ENCODE results near the gene HRAS. TPM values are rescaled to one million over a fixed set of nuclear protein-coding genes. Genes with fewer than 3 reads are reported as not detected.
A peak's percentile ranks its signal among the peaks of the same experiment; 100 is the strongest.

The HRAS gene
- total and polyA plus RNA-seq, 2 of the 13 experiments (the other 11 are each of a cell fraction or from before 2014, with no cell fraction given): 32.9 to 50.0 TPM

- TF ChIP-seq TFE3 (CRISPR knock-in tag; IDR thresholded peaks at IDR 0.05): peak; percentile 82
- no peak for TF ChIP-seq PCBP2 (optimal IDR thresholded peaks at IDR 0.05; ENCODE audit: low read depth, low read length, poor library complexity, severe bottlenecking)
- TF ChIP-seq FOXJ3 (CRISPR knock-in tag; IDR thresholded peaks at IDR 0.05; ENCODE audit: borderline replicate concordance): 0 out of 2 replicates have a peak, but pooled peaks have one; percentile 21
- TF ChIP-seq NR2F2 (IDR thresholded peaks at IDR 0.05; ENCODE audit: borderline replicate concordance, low read depth): peak; percentile 57; the same call in 1 of the 2 replicates
- TF ChIP-seq NR2C2 (CRISPR knock-in tag; IDR thresholded peaks at IDR 0.05; ENCODE audit: borderline replicate concordance): peak; percentile 77; the same call in 1 of the 2 replicates
- TF ChIP-seq ZFAT (CRISPR knock-in tag; conservative IDR thresholded peaks at IDR 0.05): no peak
- no peak for TF ChIP-seq ZNF788 (CRISPR knock-in tag; IDR thresholded peaks at IDR 0.05; ENCODE audit: borderline replicate concordance)
- peak; percentile 75; the same call in 1 of the 2 replicates for TF ChIP-seq ARID4A (CRISPR knock-in tag; IDR thresholded peaks at IDR 0.05; ENCODE audit: borderline replicate concordance)
- peak; percentile 58; the same call in 1 of the 2 replicates for TF ChIP-seq SIX1 (CRISPR knock-in tag; IDR thresholded peaks at IDR 0.05; ENCODE audit: borderline replicate concordance)
- TF ChIP-seq CENPBD1 (CRISPR knock-in tag; IDR thresholded peaks at IDR 0.05; ENCODE audit: borderline replicate concordance, low read depth): no peak
- TF ChIP-seq ZNF549 (CRISPR knock-in tag; IDR thresholded peaks at IDR 0.05): no peak
- TF ChIP-seq RBM22 (optimal IDR thresholded peaks at IDR 0.05; ENCODE audit: low read length): no peak
- peak; percentile 28; the same call in 1 of the 2 replicates for TF ChIP-seq AKAP8 (CRISPR knock-in tag; IDR thresholded peaks at IDR 0.05)
- no peak for TF ChIP-seq ZNF20 (CRISPR knock-in tag; IDR thresholded peaks at IDR 0.05)
- peak; percentile 67; the same call in 1 of the 2 replicates for TF ChIP-seq NR0B2 (CRISPR knock-in tag; IDR thresholded peaks at IDR 0.05)
- TF ChIP-seq ZNF839 (CRISPR knock-in tag; IDR thresholded peaks at IDR 0.05; ENCODE audit: borderline replicate concordance): no peak
- TF ChIP-seq SOX6 (IDR thresholded peaks at IDR 0.05): no peak
- peak; percentile 80 for TF ChIP-seq SOX6 (CRISPR knock-in tag; IDR thresholded peaks at IDR 0.05)
- peak; percentile 34; the same call in 1 of the 2 replicates for TF ChIP-seq THRA (CRISPR knock-in tag; IDR thresholded peaks at IDR 0.05; ENCODE audit: borderline replicate concordance)
Measured at GRCh38 chr11:579830-580601, 44.6 kb upstream of the HRAS start (continued).
